HL-60 (cell line): ENCODE measurements around the gene NAA10.

Experiments
- POLR2AphosphoS5 ChIP-seq: IDR thresholded peaks from 2 replicates; pipeline ENCODE4 v1.6.1; 2012; ENCODE audit warnings: low read depth
- SPI1 ChIP-seq: IDR thresholded peaks from 2 replicates; pipeline ENCODE4 v1.6.1; 2012; ENCODE audit warnings: low read depth, mild to moderate bottlenecking, borderline replicate concordance
- TF ChIP-seq, protein P1 (sequence below): IDR thresholded peaks from one replicate; pipeline ENCODE4 v1.5.1; 2011; ENCODE audit warnings: low read length, control low read depth, inconsistent platforms; ENCODE audit not compliant: insufficient read depth
- TF ChIP-seq, protein P2 (sequence below): IDR thresholded peaks from 2 replicates; pipeline ENCODE4 v1.6.1; 2012; ENCODE audit warnings: low read depth; ENCODE audit not compliant: insufficient replicate concordance

DNA sequence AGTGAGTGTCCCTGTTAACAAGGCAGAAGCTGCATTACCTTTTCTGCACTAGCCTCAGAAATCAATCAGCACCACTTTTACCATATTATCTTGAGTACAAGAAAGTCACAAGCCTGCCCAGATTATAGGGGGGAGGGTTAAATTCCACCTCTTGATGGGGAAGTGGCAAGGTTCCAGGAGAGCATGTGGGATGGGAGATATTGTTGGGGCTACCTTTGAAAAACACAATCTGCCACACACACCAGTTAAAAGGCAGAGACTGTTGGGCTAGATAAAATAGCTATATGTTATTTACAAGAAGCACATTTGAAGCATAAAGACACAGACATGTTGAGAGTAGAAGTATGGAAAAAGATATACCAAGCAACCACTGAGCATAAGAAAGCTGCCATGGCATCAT lies 36.9 kb downstream of the NAA10 start:
- TF ChIP-seq, protein P1, sequence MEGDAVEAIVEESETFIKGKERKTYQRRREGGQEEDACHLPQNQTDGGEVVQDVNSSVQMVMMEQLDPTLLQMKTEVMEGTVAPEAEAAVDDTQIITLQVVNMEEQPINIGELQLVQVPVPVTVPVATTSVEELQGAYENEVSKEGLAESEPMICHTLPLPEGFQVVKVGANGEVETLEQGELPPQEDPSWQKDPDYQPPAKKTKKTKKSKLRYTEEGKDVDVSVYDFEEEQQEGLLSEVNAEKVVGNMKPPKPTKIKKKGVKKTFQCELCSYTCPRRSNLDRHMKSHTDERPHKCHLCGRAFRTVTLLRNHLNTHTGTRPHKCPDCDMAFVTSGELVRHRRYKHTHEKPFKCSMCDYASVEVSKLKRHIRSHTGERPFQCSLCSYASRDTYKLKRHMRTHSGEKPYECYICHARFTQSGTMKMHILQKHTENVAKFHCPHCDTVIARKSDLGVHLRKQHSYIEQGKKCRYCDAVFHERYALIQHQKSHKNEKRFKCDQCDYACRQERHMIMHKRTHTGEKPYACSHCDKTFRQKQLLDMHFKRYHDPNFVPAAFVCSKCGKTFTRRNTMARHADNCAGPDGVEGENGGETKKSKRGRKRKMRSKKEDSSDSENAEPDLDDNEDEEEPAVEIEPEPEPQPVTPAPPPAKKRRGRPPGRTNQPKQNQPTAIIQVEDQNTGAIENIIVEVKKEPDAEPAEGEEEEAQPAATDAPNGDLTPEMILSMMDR = no peak
- TF ChIP-seq POLR2AphosphoS5 (no peak), SPI1 (no peak)
- TF ChIP-seq, protein P2, sequence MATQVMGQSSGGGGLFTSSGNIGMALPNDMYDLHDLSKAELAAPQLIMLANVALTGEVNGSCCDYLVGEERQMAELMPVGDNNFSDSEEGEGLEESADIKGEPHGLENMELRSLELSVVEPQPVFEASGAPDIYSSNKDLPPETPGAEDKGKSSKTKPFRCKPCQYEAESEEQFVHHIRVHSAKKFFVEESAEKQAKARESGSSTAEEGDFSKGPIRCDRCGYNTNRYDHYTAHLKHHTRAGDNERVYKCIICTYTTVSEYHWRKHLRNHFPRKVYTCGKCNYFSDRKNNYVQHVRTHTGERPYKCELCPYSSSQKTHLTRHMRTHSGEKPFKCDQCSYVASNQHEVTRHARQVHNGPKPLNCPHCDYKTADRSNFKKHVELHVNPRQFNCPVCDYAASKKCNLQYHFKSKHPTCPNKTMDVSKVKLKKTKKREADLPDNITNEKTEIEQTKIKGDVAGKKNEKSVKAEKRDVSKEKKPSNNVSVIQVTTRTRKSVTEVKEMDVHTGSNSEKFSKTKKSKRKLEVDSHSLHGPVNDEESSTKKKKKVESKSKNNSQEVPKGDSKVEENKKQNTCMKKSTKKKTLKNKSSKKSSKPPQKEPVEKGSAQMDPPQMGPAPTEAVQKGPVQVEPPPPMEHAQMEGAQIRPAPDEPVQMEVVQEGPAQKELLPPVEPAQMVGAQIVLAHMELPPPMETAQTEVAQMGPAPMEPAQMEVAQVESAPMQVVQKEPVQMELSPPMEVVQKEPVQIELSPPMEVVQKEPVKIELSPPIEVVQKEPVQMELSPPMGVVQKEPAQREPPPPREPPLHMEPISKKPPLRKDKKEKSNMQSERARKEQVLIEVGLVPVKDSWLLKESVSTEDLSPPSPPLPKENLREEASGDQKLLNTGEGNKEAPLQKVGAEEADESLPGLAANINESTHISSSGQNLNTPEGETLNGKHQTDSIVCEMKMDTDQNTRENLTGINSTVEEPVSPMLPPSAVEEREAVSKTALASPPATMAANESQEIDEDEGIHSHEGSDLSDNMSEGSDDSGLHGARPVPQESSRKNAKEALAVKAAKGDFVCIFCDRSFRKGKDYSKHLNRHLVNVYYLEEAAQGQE = no peak
